C4-2B (cell line): ENCODE measurements around the gene AGK.

ENCODE experiments used
- CTCF ChIP-seq: fragments of 450-650 bp; conservative IDR thresholded peaks from 2 replicates; pipeline ENCODE4 v1.5.1; 2017; ENCODE audit warnings: mild to moderate bottlenecking
- ZFX ChIP-seq: fragments of 450-650 bp; IDR thresholded peaks from 2 replicates; pipeline ENCODE4 v1.6.1; 2017

DNA sequence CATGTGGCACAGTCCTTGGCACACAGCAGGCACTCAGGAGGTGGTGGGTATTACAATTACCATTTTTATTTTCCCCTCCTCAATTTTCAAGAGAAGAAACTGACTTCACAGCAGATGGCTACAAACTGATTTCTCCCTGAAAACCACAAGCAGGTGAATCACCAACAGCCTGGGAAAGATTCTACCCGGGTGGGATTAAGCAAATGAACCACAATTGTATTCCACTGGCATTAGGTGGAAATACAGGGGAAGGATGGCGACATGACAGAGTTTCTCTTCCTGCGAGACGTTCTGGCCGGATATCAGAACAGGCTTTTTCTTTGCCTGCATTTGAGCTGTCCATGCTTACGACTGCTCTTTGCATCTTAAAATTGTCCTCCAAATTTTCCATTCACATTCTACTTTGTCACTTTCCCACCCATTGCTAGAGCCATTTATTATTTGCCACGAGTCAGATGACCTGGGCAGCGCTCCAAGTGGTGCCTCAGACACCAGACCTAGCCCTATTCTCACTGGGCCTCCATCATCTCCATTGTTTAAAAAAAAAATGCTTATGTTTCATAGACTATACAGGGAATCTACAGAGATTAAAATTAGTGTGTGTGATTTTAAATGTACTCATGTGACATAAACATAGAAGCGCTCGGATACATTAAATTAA lies 146.1 kb downstream of the AGK start:
- TF ChIP-seq CTCF (no peak), ZFX (no peak)
